ENCODE measurements around the gene KCNQ1. TPM values are rescaled to one million over a fixed set of nuclear protein-coding genes. Genes with fewer than 3 reads are reported as not detected.

Gene KCNQ1
- total RNA-seq, 1 donor from 2014 or later: 0.86 TPM

DNA sequence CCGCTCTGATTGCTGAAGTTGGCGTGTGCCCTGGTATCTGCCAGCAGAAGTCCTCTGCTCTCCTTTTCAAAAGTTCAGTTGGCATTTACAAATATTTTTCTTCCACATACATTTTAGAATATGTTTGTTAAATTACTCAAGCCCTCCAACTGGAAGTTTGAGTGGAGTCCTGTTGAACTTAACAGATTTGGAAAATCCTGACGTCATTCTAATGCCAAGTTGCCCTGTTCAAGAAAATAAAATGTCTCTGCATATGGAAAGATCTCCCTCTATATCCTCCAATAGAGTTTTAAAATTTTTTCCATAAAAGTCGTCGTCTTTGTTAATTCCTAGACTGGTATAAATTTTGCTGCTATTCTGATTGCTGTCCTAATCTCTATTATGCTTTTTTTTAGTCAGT, 251.6 kb downstream of the KCNQ1 start:
- Mint-ChIP-seq H3K36me3 (ENCODE audit: low read depth) (no peaks in the 10 kb centered on the region), H3K4me3 (no peak overlapping the region), H3K27ac (ENCODE audit: unreplicated experiment) (no peak overlapping the region), H3K4me1 (peaks cover 69% of the 10 kb centered on the region), H3K9me3 (no peaks in the 10 kb centered on the region), H3K27me3 (ENCODE audit: low read depth) (peaks cover 6% of the 10 kb centered on the region)
- TF ChIP-seq, protein P1, sequence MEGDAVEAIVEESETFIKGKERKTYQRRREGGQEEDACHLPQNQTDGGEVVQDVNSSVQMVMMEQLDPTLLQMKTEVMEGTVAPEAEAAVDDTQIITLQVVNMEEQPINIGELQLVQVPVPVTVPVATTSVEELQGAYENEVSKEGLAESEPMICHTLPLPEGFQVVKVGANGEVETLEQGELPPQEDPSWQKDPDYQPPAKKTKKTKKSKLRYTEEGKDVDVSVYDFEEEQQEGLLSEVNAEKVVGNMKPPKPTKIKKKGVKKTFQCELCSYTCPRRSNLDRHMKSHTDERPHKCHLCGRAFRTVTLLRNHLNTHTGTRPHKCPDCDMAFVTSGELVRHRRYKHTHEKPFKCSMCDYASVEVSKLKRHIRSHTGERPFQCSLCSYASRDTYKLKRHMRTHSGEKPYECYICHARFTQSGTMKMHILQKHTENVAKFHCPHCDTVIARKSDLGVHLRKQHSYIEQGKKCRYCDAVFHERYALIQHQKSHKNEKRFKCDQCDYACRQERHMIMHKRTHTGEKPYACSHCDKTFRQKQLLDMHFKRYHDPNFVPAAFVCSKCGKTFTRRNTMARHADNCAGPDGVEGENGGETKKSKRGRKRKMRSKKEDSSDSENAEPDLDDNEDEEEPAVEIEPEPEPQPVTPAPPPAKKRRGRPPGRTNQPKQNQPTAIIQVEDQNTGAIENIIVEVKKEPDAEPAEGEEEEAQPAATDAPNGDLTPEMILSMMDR (conservative IDR thresholded peaks at IDR 0.05): no peak
- DNase-seq (ENCODE audit: low read depth, low spot score): no peak

DNA sequence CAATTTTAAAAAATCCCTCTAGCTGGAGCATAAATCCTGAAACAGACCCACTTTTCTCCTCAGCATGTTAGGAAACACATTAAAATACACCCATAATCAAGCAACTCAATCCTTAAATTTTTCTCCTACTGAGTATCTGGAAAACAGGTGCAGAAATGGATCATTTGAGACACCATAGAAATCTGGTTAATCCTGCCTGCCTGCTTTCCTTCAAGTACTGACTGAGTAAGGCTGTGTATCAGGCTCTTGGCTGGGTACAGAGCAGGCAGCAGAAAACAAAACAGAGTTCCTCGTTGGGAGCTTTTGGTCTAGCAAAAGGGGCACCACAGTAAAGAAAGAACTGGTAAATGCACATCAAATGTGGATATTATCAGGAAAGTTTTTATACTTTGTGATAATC, 253.1 kb downstream of the KCNQ1 start:
- no peaks in the 10 kb centered on the region for H3K36me3 Mint-ChIP-seq (ENCODE audit: low read depth)
- H3K4me1 Mint-ChIP-seq: peaks cover 68% of the 10 kb centered on the region
- no peak for DNase-seq (ENCODE audit: low read depth, low spot score)
- H3K4me3 Mint-ChIP-seq: peak overlapping the region; percentile 88
- H3K27me3 Mint-ChIP-seq (ENCODE audit: low read depth): peaks cover 6% of the 10 kb centered on the region
- H3K27ac Mint-ChIP-seq (ENCODE audit: unreplicated experiment): no peak overlapping the region
- no peaks in the 10 kb centered on the region for H3K9me3 Mint-ChIP-seq
- TF ChIP-seq, protein P1 (conservative IDR thresholded peaks at IDR 0.05): no peak

DNA sequence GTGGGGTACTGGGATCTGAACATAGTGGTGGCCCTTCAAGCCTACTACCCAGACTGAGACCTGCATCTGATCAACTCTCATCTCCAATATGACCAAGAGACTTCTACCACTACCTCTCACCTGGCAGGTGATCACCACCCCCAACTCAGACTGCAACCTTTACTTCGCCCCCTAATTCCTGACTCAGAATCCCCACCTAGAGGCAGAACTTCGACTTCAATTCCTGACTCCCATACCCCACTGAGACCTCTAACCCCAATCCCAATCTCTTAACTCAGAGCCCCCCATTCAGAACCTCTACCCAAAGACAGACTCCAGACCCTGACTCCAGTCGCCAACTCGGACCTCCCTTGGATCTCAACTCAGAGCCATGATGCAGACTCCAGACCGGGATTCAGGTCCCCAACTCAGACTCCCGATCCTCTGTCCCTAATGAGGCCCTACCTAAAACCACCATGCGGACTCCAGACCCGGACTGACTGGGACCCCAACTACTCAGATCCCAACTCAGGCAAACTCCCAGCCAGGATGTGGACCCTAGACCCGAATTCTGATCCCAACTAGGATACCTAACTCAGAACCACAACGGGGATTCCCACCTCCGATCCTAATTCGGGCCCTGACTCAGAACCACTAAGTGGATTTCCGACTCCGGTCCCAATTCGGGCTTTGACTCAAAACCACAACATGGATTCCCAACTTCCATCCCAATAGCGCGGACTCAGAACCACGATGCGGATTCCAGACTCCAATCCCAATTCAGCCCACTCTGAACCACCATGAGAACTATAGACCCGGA, 253.8 kb downstream of the KCNQ1 start:
- Mint-ChIP-seq H3K36me3 (ENCODE audit: low read depth) (no peaks in the 10 kb centered on the region), H3K27me3 (ENCODE audit: low read depth) (peaks cover 6% of the 10 kb centered on the region), H3K4me1 (peaks cover 66% of the 10 kb centered on the region), H3K4me3 (peak overlapping the region; percentile 88), H3K9me3 (no peaks in the 10 kb centered on the region), H3K27ac (ENCODE audit: unreplicated experiment) (peak overlapping the region; percentile 28)
- TF ChIP-seq, protein P1 (conservative IDR thresholded peaks at IDR 0.05): no peak
- no peak for DNase-seq (ENCODE audit: low read depth, low spot score)

DNA sequence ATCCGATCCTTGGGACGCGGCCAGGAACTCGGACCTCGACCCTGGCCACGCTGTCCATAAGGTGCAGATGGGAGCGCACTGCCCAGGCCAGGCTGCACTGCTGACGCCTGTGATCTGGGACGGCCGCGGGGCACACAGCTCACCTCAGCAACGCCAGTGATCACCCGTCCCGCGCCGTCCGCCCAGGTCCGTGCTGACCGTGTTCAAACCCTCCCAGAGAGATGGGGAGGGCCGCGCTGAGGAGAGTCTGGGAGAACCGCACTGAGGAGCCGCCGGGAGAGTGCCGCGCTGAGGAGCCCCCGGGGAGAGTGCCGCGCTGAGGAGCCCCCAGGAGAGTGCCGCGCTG, 254.3 kb downstream of the KCNQ1 start:
- Mint-ChIP-seq H3K9me3 (no peaks in the 10 kb centered on the region), H3K4me1 (peaks cover 66% of the 10 kb centered on the region), H3K27me3 (ENCODE audit: low read depth) (peaks cover 8% of the 10 kb centered on the region), H3K4me3 (peak overlapping the region; percentile 88), H3K27ac (ENCODE audit: unreplicated experiment) (no peak overlapping the region), H3K36me3 (ENCODE audit: low read depth) (no peaks in the 10 kb centered on the region)
- no peak for DNase-seq (ENCODE audit: low read depth, low spot score)
- TF ChIP-seq, protein P1 (conservative IDR thresholded peaks at IDR 0.05): no peak

DNA sequence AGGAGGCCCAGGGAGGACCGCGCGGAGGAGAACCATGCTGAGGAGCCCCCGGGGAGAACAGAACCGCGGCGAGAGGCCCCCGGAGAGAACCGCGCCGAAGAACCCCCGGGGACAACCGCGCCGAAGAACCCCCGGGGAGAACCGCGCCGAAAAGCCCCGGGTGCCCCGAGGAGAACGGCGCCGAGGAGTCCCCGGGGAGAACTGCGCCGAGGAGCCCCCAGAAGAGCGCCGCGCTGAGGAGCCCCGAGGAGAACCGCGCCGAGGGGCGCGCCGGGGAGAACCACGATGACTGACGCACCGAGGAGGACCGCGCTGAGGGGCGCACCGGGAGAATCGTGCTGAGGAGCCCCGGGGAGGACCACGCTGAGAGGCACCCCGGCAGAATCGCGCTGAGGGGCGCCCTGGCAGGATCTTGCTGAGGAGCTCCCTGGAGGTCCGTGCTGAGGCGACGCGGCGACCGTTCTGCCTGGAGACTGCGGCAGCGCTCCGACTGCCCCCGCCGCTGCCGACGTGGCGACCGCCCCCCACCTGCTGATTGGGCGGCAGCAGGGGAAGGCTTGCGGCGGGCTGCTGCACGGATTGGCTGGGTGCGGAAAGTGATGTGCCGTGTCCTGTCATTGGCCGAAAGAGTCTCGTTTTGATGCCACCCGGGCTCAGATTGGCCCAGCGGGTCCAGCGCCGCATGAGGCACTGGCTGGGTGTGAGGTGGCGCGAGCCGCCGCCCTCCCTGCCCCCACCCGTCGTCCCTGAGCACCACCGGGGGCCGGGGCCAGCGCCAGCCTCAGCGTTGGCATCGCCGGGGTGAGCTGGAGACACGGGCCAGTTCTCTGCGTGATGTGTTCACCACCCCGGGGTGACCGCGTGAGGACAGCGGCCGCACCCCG, 255.0 kb downstream of the KCNQ1 start, which contains the start of gene KCNQ1OT1:
TSS of gene KCNQ1OT1 (minus strand) at position 464 of the 884 bp plus-strand sequence.
- Mint-ChIP-seq H3K36me3 (ENCODE audit: low read depth) (no peaks in the 10 kb centered on the region), H3K4me1 (peaks cover 65% of the 10 kb centered on the region), H3K27me3 (ENCODE audit: low read depth) (peaks cover 11% of the 10 kb centered on the region), H3K27ac (ENCODE audit: unreplicated experiment) (peak within 1 kb of the TSS; percentile 43), H3K4me3 (peak within 1 kb of the TSS; percentile 88), H3K9me3 (no peaks in the 10 kb centered on the region)
- DNase-seq (ENCODE audit: low read depth, low spot score): peak; percentile 71
- TF ChIP-seq, protein P1 (conservative IDR thresholded peaks at IDR 0.05): no peak
